GM21717 (cell line): ENCODE results near the gene WNT10A.
"Not testable (repeated sequence)": the region's sequence is repeated elsewhere in the genome, so short reads cannot be mapped to it uniquely, and the experiment has no call there.

ENCODE experiments used
- ATAC-seq: cut with Tn5 transposase; IDR thresholded peaks from one replicate; pipeline ENCODE4 v1.9.1; 2021; ENCODE audit warnings: mild to moderate bottlenecking, moderate library complexity; ENCODE audit not compliant: unreplicated experiment

The WNT10A gene

DNA sequence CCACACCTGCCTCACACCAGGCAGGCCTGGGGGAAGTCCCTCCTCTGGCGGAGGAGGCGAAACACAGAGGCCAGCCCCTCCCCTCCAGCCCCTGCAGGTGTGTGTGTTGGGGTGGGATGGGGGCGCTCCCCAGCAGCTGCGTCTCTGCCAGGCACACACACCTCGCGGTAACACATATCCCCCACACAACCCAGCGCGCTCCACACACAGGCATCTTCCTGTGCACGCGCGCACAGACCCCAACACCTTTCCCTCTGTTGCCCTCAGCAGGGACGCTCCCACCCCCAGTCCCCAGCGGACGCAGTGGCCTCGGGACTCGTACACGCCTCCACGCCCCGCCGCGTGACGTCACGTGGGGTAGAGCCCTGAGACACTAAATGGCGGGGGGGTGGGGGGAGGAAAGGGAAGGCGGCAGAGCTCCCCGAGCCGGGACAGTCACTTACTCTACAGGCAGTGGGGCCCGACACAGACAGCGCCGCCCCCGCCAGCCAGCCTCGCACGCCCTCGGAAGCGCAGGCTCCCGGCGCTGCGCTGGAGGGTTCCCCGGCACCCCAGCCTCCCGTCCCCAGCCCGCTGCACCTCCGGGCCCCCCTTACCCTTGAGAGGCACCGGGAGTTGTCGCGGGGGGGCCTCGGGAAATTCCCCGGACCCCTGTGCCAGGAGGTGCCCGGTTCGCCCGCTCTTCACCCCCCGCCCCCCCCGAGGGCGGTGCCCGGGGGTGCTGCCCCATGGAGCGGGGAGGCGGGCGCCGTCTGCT lies at the start of gene WNT10A:
TSS of gene WNT10A (plus strand) at position 751 of the 757 bp plus-strand sequence. CDS start 144 bp downstream, outside the sequence.
- ATAC-seq, result peak; percentile 74

GRCh38 chr2:218831378-218831990 lies 49.2 kb upstream of the WNT10A start, which contains the start of gene PRKAG3:
Gene PRKAG3, minus strand, starts transcription at chr2:218831803.
- ATAC-seq, result no peak

GRCh38 chr2:218832081-218832480 lies 48.6 kb upstream of the WNT10A start:
- no peak for ATAC-seq

GRCh38 chr2:218832520-218832919 lies 48.1 kb upstream of the WNT10A start:
- ATAC-seq, result no peak

DNA sequence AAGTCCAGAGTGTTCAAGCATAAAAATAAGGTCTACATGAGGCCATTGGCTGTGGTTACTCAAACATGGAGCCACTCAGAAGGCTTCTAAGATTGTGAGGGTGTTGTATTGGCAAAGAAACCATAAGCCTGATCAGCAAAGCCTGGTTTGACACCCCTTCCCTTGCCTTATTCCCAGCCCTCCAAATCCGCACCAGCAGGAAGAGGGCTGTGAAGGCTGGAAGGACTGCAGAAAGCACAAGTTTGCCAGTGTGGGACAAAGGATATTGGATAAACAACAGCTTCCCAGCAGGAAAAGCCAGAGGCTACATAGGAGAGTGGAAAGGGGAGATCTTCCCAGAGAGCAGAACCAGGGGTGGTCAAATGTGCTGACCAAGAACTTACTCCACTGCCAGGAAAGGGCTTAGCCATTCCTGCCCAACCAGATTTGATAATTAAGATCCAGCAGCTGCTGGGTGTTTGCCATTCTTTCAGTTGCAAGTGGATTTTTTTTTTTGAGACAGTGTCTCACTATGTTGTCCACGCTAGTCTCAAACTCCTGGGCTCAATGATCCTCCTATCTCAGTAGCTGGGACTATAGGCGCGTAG lies 47.5 kb upstream of the WNT10A start:
- no peak for ATAC-seq

- ATAC-seq, result no peak
These were observed 46.0 kb upstream of the WNT10A start for GRCh38 chr2:218834685-218835084.

GRCh38 chr2:218837495-218837894 lies 43.2 kb upstream of the WNT10A start:
- ATAC-seq, result no peak

GRCh38 chr2:218839430-218839829 lies 41.2 kb upstream of the WNT10A start:
- ATAC-seq, result no peak

GRCh38 chr2:218839888-218840287 lies 40.8 kb upstream of the WNT10A start:
- no peak for ATAC-seq

GRCh38 chr2:218844334-218844733 lies 36.3 kb upstream of the WNT10A start:
- ATAC-seq, result not testable (repeated sequence)

DNA sequence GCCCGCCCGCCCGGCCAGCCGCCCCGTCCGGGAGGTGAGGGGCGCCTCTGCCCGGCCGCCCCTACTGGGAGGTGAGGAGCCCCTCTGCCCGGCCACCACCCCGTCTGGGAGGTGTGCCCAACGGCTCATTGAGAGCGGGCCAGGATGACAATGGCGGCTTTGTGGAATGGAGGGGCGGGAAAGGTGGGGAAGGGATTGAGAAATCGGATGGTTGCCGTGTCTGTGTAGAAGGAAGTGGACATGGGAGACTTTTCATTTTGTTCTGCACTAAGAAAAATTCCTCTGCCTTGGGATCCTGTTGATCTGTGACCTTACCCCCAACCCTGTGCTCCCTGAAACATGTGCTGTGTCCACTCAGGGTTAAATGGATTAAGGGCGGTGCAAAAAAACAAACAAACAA lies 33.7 kb upstream of the WNT10A start:
- ATAC-seq, result not testable (repeated sequence)

GRCh38 chr2:218849721-218850120 lies 30.9 kb upstream of the WNT10A start:
- no peak for ATAC-seq

GRCh38 chr2:218850796-218851195 lies 29.9 kb upstream of the WNT10A start:
- ATAC-seq, result no peak

DNA sequence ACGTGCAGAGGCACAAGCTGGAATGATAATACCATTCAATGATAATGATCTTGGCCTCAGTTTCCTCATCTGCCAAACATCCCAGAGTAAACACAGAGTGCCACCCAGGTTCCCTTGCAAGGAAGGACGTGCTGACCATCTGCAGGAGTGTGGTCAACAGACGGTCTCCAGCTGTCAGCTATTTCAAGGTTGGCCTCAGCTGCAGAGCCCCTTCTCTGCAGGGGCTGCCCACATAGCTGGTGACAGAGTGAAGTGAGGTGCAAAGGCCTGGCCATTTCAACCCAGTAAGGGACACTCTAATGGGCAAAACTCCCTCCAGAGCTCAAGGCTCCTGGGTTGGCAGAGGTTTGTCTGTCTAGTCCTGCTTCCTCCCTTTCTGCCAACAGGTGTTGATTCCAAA lies 29.4 kb upstream of the WNT10A start:
- ATAC-seq, result no peak

DNA sequence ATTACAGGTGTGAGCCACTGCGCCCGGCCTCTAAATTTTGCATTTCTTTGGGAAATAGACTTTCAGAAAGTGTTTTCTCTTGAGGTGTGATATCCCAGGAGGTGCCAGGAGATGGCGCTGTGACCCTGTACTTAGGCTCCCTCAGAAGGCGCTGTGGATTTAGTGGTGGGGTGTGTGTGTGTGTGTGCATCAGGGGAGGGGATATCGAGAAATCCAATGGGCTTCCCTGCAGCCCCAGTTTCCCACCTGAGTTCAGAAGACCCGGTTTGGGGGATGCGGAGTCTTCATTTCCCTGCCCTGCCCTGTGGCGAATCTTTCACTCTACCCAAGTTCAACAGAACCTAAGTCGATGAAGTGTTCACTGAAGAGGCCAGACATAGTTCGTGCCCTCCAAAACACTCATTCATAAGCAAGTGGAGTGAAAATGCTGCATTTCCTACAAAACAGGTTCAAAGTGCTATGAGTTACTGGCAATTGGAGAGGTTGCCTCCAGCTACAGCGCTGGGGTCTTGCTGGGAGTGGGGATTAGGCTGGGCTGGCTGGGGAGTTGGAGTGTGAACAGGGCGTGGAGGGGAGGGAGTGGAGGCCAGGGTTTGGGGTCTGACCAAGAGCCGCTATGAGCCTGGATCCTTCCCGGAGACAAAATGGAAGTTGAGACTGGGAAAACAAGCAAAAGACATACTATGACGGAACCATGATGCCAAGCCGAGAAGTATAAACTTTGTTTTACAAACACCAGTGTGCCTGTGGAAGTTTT lies 27.6 kb upstream of the WNT10A start:
- ATAC-seq, result no peak

- no peak for ATAC-seq
These were observed 26.9 kb upstream of the WNT10A start for GRCh38 chr2:218853766-218854165.

DNA sequence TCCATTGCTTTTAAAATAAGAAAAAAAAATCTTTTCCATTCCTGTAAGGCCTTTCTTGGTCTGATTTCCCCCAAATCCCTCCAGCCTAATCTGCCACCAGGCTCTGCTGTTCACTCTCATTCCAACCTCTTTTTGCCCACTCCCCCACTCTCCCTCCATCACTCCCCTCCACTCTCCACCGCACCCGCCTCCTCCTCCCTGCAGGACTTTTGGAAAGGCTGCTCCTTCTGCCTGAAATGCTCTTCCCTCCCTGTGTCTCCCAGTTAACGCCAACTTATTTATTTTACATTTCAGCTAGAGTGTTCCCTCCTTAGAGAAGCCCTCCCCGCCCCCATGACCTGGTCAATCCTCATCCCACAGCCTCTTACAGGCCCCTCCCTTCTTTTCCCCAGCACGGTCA lies 25.8 kb upstream of the WNT10A start:
- no peak for ATAC-seq

- no peak for ATAC-seq
These were observed 25.1 kb upstream of the WNT10A start for GRCh38 chr2:218855305-218856166.

GRCh38 chr2:218856167-218856895 lies 24.3 kb upstream of the WNT10A start:
- no peak for ATAC-seq

DNA sequence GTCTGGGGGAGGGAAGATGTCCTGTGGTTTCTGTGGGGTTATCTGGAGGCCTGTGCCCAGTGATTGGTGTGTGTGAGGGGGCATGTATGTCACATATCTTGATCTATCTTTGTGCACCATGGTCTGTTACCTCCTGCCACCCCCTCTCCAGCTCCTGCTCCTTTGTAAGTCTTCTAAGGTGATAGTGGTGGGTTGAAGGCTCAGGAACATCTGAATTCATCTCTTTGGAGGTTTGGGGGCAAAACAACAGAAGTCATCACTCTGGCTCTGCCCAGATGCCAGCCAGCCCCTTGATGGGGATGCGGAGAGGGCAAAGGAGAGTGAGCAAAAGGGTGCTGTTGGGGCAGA lies 23.8 kb upstream of the WNT10A start:
- no peak for ATAC-seq
